GM19372 (cell line): Measurements from ENCODE around the gene LRRC61.

Experiments
- ATAC-seq: cut with Tn5 transposase; IDR thresholded peaks from one replicate; pipeline ENCODE4 v1.9.1; 2021; ENCODE audit warnings: mild to moderate bottlenecking, low read depth, moderate library complexity; ENCODE audit not compliant: unreplicated experiment

LRRC61 gene

GRCh38 chr7:150327308-150327707 is 4.2 kb downstream of the LRRC61 start:
- no peak for ATAC-seq

GRCh38 chr7:150329331-150330120 is 6.4 kb downstream of the LRRC61 start:
- no peak for ATAC-seq

GRCh38 chr7:150330211-150330885 is 7.2 kb downstream of the LRRC61 start:
- ATAC-seq = no peak

- ATAC-seq = no peak
Observed at GRCh38 chr7:150332852-150333635, 9.9 kb downstream of the LRRC61 start.

- ATAC-seq = no peak
Observed at GRCh38 chr7:150333659-150334058, 10.5 kb downstream of the LRRC61 start.

- ATAC-seq = no peak
Observed at GRCh38 chr7:150334108-150334507, 11.0 kb downstream of the LRRC61 start.

- ATAC-seq = no peak
Observed at GRCh38 chr7:150335108-150335773, 12.1 kb downstream of the LRRC61 start.

GRCh38 chr7:150335774-150336112 is 12.6 kb downstream of the LRRC61 start:
- no peak for ATAC-seq

- ATAC-seq = no peak
Observed at GRCh38 chr7:150336746-150337145, 13.6 kb downstream of the LRRC61 start.

- ATAC-seq = no peak
Observed at GRCh38 chr7:150337179-150337578, 14.0 kb downstream of the LRRC61 start.

GRCh38 chr7:150337659-150338081 is 14.5 kb downstream of the LRRC61 start:
- no peak for ATAC-seq

GRCh38 chr7:150338166-150338829 is 15.1 kb downstream of the LRRC61 start:
- ATAC-seq = no peak

- no peak for ATAC-seq
Observed at GRCh38 chr7:150339409-150339809, 16.3 kb downstream of the LRRC61 start.

- no peak for ATAC-seq
Observed at GRCh38 chr7:150340024-150340749, 17.0 kb downstream of the LRRC61 start.

- no peak for ATAC-seq
Observed at GRCh38 chr7:150340875-150341262, 17.7 kb downstream of the LRRC61 start.

GRCh38 chr7:150341263-150342120 is 18.3 kb downstream of the LRRC61 start, which contains the start of gene RARRES2:
Gene RARRES2, minus strand, starts transcription at chr7:150341629. Its CDS starts 1,020 bp downstream, at chr7:150340609.
- no peak for ATAC-seq

- no peak for ATAC-seq
Observed at GRCh38 chr7:150342121-150342408, 18.9 kb downstream of the LRRC61 start.

GRCh38 chr7:150343225-150343624 is 20.1 kb downstream of the LRRC61 start:
- ATAC-seq = no peak

GRCh38 chr7:150344299-150344698 is 21.1 kb downstream of the LRRC61 start:
- ATAC-seq = no peak
